Stimulated activated CD8-positive, alpha-beta memory T cell treated with anti-CD3 and anti-CD28 coated beads, Interleukin-4, amount 100 ng/mL, for 48 hours (primary cell): ENCODE measurements around the gene FHAD1.
"Not testable (repeated sequence)": the region's sequence is repeated elsewhere in the genome, so short reads cannot be mapped to it uniquely, and the experiment has no call there.

Source experiments
- DNase-seq: peaks from one replicate; pipeline ENCODE4 v3.0.0-alpha.2; 2020

Gene FHAD1

GRCh38 chr1:15350151-15350550 lies 103.1 kb downstream of the FHAD1 start:
- no peak for DNase-seq

DNA sequence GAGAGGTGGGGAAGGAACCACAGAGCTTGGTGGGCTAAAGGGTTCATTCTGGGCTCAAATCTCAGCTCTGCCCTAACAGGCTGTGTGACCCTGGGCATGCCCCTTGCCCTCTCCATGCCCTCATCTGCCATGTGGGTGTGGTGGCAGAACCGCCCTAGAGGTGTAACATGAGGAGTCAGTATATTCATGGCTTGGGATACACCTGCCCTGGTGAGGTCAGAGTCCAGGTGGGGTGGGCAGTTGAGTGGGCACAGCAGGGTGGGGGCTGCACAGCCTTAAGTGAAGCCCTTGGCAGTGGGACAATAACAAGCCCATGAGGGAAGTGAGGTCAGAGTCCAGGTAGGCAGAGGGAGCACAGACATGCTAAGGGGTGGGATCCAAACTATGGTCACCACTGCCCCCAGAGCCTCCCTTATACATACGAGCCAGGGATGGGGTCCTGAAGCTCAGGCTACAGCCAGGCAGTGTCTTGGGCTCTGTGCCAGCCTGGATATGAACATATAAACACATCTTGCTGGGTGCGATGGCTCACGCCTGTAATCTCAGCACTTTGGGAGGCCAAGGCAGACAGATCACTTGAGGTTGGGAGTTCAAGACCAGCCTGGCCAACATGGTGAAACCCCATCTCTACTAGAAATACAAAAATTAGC lies 103.7 kb downstream of the FHAD1 start:
- no peak for DNase-seq

DNA sequence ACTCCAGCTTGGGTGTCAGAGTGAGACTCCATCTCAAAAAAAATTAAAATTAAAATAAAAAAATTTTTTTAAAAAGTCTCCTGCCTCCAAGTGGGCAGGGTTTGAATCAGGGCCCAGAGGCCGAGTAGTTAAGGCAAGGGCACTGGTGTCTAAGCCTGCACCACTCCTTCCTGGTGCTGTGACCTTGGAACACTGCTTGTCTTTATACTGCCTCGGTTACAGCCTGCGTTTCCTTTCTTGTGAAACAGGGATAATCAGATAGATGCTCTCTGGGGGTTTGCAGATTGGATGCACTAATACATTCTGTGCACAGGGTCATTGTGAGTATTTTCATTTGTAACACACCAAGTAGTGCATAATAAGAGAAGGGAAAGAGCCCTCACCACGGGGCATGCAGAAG lies 104.3 kb downstream of the FHAD1 start:
- no peak for DNase-seq

DNA sequence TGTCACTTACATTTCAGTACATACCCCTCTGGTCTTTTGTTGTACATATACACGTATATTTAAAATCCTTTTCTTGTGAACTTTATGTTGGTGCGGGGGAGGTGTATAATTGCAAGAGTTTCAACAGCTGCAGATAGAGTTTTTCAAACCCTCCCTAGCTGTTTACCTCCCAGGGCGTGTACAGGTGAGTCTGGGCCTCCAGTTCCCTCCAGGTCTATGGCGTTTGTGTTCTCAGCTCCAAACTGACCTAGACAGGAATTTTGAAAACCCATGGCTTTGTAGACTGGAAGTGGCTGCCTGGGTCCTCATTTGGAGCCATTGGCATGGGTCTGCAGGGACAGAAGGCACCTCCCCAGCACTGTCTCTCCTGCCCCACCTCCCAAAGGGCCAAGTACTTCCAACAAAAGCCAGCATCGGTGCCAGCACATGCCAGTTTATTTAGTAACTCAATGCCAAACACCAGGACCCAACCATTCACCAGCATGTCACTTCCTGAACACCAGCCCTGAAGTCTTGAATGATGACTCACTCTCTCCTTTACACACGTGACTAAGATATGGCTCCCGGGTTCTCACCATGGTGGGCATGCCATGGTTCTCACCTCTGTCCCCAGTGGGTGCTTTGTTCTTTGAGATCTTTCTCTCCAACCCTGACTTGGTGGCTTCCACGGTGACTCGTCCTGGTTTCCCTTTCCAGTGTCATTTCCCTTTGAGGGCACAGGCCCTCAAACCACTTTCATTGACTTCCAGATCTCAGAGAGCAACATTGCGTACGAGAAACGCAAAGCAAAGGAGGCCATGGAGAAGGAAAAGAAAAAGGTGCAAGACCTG lies 105.3 kb downstream of the FHAD1 start:
- peak; percentile 69 for DNase-seq

- DNase-seq: no peak
Observed at GRCh38 chr1:15353839-15354579, 107.0 kb downstream of the FHAD1 start.

- DNase-seq: no peak
Observed at GRCh38 chr1:15354580-15354965, 107.5 kb downstream of the FHAD1 start.

GRCh38 chr1:15355968-15356625 lies 109.1 kb downstream of the FHAD1 start:
- no peak for DNase-seq

DNA sequence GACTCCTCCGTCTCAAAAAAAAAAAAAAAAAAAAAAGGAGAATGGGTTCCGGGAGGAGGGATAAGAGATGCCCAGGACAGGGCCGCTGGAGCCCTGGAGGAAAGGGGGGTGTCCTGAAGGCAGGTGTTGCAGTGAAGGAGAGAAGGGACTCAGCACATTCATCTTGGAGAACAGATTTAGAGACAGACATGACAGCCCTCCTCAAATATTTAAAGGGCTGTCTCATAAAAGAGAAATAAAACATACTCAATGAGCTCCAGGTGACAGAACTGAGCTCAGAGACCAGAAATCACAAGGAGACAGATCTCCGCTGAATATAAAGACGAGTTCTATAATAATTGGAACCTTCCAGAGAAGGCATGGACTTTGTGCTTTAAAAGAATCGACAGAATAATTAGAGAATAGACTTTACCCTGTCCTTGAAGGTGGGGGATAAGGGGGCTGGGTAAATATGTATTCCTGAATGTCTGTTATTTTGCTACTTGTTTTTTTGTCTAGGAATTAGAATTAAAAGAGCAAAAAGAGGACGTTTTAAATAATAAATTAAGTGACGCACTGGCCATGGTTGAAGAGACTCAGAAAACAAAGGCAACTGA lies 110.7 kb downstream of the FHAD1 start:
- DNase-seq: no peak

DNA sequence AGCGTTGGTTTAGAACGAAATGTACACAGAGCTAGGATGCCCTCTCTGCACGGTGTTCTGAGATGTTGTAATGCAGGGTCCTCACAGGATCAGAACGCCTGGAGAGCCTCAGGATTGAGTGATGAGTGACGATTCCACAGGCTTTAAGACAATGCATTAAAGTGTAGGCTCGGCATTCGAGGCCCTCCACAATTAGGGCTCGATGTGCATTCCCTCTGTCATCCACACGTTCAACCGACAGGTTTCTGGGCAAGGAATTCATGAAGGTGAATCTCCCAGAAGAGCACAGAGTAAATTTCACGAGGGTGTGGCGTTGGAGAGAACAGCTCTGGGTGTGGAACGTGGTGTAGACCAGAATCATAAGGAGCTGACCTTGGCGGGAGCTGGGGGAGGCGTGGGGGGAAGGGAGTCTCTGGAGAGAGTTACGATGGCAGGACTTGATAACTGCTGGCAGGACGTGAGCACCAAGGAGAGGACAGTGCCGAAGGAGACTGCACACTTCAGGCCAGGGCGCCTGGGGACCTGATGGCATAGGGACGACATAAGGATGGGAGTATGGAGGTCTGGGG lies 111.6 kb downstream of the FHAD1 start:
- no peak for DNase-seq

GRCh38 chr1:15360700-15361099 lies 113.7 kb downstream of the FHAD1 start:
- no peak for DNase-seq

DNA sequence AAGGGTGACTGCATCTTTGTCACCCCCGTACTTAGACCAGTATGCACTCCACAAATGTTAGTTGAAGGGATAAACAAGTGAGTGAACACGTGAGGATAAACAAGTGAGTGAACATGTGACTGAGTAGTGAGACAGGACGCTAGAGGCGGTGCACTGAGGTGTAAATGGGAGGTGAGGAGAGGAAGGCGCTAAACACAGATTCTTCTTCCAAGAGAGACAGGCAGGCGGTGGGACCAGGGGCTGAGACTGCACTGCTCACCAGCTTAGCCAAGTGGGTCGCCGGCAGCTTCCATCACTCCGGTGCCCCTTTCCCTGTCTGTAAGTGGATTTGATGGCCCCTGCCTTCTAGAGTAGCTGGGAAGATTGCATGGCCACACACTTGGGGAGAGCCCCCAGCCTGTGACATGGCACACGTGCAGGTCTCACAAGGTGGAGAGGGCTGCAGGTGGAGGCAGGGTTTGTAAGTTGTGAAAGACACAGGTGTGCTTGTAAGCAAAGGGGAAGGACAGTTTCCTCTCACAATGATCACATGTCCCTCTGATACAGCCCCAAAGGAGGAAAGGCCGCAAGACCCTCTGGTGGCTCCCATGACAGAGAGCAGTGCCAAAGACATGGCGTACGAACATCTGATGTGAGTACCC lies 115.2 kb downstream of the FHAD1 start:
- DNase-seq: no peak

DNA sequence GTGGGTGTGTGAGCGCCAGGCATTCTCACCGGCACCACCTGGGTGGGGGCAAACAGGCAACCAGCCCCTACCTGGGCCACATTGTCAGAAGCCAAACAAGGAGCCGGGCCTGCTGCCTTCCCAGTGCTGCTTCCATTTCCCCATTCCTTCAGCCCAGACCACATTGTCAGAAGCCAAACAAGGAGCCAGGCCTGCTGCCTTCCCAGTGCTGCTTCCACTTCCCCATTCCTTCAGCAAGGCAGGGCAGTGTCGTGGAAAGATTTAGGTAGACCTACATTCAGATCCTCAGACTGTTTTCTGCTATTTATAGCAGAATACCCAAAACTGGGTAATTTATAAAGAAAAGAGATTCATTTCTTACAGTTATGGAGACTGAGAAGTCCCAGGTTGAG lies 115.7 kb downstream of the FHAD1 start:
- DNase-seq: no peak

GRCh38 chr1:15364740-15365139 lies 117.7 kb downstream of the FHAD1 start:
- DNase-seq: no peak

- DNase-seq: no peak
Observed at GRCh38 chr1:15368888-15369287, 121.9 kb downstream of the FHAD1 start.

DNA sequence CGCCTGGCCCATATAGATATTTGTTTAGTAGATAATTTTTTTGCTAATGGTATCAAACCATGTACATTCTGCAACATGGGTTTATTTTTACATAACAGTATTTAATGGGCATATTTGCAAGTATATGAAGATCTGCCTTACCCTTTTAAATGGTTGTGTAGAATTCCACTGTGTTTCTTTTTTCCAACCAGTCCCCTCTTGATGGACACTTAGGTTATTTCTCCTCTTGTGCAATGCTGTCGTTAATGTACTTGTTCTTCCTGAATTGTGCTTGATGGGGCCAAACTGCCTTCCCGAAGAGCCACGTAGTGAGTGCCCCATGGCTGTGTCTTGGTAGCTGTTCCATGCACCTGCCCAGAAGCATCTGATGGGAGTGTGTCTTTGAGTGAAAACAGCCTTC lies 123.2 kb downstream of the FHAD1 start:
- no peak for DNase-seq

DNA sequence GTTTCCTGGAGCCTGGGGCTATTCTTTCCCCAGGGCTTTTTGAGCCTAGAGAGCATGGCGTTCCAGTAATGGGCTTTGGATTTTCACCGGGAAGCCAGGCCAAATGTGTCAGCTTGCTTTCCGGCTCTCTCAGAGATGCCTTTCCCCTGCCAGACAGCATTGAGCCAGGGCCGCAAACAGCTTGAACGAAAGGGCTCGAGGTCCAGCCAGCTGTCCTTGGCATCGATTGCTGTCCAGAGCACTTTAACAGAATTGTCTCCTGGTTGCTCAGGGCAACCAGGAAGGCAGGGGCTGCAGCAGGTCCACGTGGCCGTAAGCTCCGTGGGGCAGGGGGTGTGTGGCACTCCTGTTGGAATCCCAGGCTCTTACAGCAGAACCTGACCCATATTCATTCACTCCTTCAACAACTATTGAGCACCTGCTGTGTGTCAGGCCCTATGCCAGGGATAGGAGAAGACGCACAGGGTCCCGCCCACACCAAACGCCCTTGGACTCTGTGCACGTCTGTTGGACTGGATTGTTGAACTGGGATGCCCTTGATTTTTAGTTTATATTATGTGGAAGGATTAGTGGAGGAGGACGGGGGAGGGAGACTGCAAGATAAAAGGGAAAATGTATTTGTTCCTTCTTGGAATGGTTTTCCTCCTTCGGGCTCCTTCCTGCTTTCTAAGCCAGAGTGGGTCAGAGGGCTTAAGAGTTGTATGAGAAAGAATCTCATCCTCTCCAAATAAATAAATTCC lies 123.9 kb downstream of the FHAD1 start:
- DNase-seq: no peak

DNA sequence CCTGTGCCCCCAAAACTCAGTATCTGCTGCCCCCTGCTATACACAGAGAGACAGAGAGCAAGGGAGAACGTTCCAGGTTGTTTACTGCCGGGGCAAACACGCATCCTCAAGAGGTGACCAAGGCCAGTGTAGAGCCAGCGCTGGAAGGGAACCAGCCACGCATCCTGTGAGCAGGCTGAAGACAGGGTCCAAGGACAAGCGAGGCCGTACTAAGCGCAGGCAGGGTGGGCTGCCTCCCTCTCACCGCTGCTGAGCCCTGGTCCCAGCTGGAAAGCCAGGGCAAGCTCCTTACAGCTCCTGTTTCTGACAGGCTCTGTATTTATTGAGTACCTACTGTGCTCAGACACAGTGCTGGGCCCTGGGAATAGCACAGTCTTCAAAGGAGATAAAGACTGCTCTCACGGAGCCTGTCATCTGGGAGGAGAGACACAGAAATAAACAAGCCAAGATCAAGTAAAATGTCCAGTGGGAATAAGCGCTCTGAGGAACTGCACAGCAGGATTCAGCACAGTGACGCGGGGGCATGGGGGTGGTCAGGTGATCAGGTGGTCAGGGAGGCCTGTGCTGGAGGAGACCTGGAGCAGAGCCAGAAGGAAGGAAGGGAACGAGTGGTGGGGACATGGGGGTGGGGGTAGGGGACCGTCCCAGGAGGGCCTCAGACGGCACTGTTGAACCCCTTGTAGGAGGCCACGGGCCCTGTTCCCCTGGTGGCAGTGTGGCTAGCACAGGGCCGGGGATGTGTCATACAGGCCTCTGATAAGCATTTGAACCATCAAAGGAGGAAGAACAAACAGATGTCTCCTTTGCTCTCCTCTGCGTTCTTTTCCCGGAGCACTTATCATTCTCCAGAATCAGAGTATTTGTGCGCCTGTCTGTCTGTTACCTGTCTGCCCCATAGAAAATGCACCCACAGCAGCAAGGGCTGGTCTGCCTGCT lies 124.9 kb downstream of the FHAD1 start:
- DNase-seq: no peak

GRCh38 chr1:15378729-15379128 lies 131.7 kb downstream of the FHAD1 start:
- no peak for DNase-seq

DNA sequence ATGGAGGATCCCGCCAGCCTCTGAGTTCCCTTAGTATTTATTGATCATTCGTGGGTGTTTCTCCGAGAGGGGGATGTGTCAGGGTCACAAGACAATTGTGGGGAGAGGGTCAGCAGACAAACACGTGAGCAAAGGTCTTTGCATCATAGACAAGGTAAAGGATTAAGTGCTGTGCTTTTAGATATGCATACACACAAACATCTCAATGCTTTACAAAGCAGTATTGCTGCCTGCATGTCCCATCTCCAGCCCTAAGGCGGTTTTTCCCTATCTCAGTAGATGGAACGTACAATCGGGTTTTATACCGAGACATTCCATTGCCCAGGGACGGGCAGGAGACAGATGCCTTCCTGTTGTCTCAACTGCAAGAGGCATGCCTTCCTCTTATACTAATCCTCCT lies 132.1 kb downstream of the FHAD1 start:
- DNase-seq: not testable (repeated sequence)
